Islet of Langerhans (tissue), 1 donor: ENCODE measurements around the gene SYT3.
"Not testable (repeated sequence)": the region's sequence is repeated elsewhere in the genome, so short reads cannot be mapped to it uniquely, and the experiment has no call there.

Source experiments
- FAIRE-seq: peaks from one replicate; lab custom pipeline; 2011; peaks lifted over from hg19 to GRCh38; lab: Jason Lieb, UNC

The SYT3 gene

GRCh38 chr19:50636317-50637085 lies 3.2 kb downstream of the SYT3 start:
- FAIRE-seq = no peak

GRCh38 chr19:50633973-50634372 lies 5.7 kb downstream of the SYT3 start:
- FAIRE-seq = no peak

GRCh38 chr19:50633359-50633758 lies 6.3 kb downstream of the SYT3 start:
- no peak for FAIRE-seq

- no peak for FAIRE-seq
Measured at GRCh38 chr19:50632151-50632835, 7.4 kb downstream of the SYT3 start.

GRCh38 chr19:50629801-50630200 lies 9.9 kb downstream of the SYT3 start:
- no peak for FAIRE-seq

DNA sequence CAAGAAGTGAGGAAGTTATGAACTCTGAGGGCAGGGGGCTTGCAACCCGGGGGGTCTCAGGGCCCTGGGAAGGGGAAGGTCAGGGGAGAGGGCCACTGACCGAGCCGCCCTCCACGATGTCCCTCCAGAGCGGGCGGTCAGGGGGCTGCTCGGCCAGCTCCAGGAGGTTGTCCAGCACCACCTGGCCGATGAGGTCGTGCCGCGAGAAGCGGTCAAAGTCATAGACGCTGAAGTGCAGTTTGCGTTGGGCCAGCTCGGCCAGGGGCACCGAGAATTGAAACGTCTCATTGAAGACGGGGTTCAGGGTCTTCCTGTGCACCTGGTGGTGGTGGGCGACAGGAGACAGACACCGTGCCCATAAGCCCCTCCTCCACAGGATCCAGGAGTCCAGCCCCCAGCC lies 10.5 kb downstream of the SYT3 start:
- no peak for FAIRE-seq

DNA sequence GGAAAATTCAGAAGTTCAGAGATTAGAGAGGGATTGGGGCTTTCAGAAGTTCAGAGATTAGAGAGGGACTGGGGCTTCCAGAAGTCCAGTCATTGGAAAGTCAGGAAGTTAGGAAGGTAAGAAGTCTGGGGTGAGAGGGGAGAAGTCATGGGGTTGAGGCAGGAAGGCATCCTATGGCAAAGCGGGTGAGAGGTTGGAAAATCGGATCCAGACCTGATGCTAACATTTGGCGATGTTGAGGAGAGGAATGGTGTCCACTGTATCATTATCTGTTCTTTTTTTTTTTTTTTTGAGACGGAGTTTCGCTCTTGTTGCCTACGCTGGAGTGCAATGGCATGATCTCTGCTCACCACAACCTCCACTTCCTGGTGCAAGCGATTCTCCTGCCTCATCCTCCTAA lies 11.1 kb downstream of the SYT3 start:
- FAIRE-seq = no peak

DNA sequence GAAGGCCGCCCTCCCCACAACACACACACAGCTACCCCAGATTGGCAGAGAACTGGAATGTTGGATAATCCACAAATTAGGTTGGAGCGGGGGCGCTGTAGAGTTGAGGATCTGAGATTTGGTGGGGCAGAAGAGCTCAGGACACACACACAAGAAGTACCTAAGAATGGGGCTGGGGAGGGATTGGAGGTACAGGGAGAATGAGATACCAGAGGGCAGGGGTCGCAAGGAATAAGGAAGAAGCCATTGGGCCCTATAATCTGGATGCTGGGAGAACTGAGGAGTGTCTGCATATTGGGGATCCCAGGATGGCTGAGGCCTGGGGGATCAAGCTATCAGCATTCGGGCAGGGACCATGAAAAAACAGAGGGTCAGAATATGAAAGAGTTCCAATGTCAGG lies 11.5 kb downstream of the SYT3 start:
- no peak for FAIRE-seq

- no peak for FAIRE-seq
Measured at GRCh38 chr19:50626795-50627194, 12.9 kb downstream of the SYT3 start.

DNA sequence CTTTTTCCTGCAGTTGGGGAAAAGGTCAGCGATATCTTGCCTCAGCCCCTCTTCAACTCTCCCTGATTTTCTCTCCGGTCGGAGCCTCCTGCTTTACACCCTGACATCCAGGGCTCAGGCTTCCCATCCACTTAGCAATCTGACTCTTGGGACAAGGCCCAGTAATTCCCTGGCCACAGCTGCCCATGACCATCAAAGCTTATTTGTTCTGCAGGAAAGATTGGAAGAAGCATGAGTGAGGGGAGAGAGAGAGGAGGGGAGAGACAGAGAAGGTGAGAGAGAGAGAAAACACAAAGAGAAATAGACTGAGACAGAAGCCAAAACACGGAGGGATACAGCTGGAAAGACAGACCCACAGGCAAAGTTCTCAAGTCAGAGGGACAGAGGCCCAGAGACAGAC lies 13.7 kb downstream of the SYT3 start:
- no peak for FAIRE-seq

GRCh38 chr19:50624949-50625600 lies 14.6 kb downstream of the SYT3 start:
- no peak for FAIRE-seq

GRCh38 chr19:50620394-50620906 lies 19.2 kb downstream of the SYT3 start:
- not testable (repeated sequence) for FAIRE-seq

GRCh38 chr19:50619184-50619583 lies 20.5 kb downstream of the SYT3 start:
- not testable (repeated sequence) for FAIRE-seq

DNA sequence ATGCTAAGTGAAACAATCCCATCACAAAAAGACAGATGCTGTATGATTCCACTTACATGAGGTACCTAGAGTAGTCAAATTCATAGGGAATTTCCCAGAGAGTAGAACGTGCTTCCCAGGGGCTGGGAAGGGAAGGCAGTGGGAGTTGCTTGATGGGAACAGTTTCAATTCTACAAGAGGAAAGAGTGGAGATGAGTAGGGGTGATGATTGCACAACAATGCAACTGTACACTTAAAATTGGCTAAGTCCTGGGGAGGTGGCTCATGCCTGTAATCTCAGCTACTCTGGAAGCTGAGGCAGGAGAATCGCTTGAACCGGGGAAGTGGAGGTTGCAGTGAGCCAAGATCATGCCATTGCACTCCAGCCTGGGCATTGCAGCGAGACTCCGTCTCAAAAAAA lies 21.3 kb downstream of the SYT3 start:
- not testable (repeated sequence) for FAIRE-seq

DNA sequence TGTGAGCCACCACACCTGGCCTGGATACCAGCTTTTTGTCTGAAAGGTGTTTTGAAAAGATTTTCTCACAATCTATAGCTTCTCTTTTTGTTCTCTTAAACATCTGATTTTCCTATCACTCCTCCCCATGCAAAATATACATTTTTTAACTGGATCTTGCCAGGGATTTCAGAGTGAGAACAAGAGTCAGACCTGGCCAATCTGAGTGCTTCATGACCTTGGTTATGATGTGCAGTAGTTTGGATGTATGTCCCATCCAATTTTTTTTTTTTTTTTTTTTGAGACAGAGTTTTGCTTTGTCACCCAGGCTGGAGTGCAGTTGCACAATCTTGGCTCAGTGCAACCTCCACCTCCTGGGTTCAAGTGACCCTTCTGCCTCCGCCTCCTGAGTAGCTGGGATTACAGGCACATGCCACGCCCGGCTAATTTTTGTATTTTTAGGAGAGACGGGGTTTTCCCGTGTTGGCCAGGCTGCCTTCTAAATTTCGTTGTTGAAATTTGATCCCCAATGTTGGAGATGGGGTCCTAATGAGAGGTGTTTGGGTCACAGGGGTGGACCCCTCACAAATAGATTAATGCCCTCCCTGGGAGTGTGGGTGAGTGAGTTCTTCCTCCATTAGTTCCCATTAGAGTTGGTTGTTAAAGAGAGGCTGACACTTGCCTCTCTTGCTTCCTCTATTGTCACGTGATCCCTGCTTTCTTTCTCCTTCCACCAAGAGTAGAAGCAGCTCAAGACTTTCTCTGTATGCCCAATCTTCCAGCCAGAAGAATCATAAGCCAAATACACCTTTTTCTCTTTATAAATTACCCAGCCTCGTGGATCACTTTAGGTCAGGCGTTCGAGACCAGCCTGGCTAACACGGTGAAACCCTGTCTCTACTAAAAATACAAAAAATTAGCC lies 26.9 kb downstream of the SYT3 start:
- not testable (repeated sequence) for FAIRE-seq

- no peak for FAIRE-seq
Measured at GRCh38 chr19:50607874-50608785, 31.6 kb downstream of the SYT3 start.

- FAIRE-seq = no peak
Measured at GRCh38 chr19:50607388-50607787, 32.3 kb downstream of the SYT3 start.

GRCh38 chr19:50606059-50606836 lies 33.4 kb downstream of the SYT3 start:
- not testable (repeated sequence) for FAIRE-seq

- FAIRE-seq = not testable (repeated sequence)
Measured at GRCh38 chr19:50604264-50605073, 35.2 kb downstream of the SYT3 start.
